Gastroesophageal sphincter (tissue), 3 donors: ENCODE data around the gene LTBR.

Experiments
- CTCF ChIP-seq, 4 experiments: fragments of 200-600 bp in 2 of 4; fragments of 450-650 bp in 2 of 4; sonication (generic) in 1 of 4; IDR thresholded peaks; one replicate each; pipeline ENCODE4 v1.5.1; 2017 to 2019; ENCODE audit warnings: antibody characterized with exemption in 4 of 4, mild to moderate bottlenecking in 2 of 4, moderate library complexity in 2 of 4
- EP300 ChIP-seq: sonication (generic); formaldehyde crosslinking; IDR thresholded peaks from one replicate; pipeline ENCODE4 v1.6.1; 2017; ENCODE audit warnings: antibody characterized with exemption, mild to moderate bottlenecking
- POLR2A ChIP-seq, 2 donors: fragments of 450-650 bp; IDR thresholded peaks; one replicate each; pipeline ENCODE4 v1.6.1; 2017; ENCODE audit warnings: antibody characterized with exemption in 2 of 2, mild to moderate bottlenecking in 2 of 2, moderate library complexity in 1 of 2
- POLR2AphosphoS5 ChIP-seq: sonication (generic); formaldehyde crosslinking; IDR thresholded peaks from one replicate; pipeline ENCODE4 v1.6.1; 2017; ENCODE audit warnings: antibody characterized with exemption

- TF ChIP-seq CTCF (IDR thresholded peaks at IDR 0.05), result no peak
- TF ChIP-seq POLR2AphosphoS5, result no peak
- TF ChIP-seq POLR2A (IDR thresholded peaks at IDR 0.05), result no peak
- TF ChIP-seq EP300, result no peak
Measured at GRCh38 chr12:6367969-6368892, 15.7 kb upstream of the LTBR start.
